ENCODE data around the gene TARP.

Gene TARP

DNA sequence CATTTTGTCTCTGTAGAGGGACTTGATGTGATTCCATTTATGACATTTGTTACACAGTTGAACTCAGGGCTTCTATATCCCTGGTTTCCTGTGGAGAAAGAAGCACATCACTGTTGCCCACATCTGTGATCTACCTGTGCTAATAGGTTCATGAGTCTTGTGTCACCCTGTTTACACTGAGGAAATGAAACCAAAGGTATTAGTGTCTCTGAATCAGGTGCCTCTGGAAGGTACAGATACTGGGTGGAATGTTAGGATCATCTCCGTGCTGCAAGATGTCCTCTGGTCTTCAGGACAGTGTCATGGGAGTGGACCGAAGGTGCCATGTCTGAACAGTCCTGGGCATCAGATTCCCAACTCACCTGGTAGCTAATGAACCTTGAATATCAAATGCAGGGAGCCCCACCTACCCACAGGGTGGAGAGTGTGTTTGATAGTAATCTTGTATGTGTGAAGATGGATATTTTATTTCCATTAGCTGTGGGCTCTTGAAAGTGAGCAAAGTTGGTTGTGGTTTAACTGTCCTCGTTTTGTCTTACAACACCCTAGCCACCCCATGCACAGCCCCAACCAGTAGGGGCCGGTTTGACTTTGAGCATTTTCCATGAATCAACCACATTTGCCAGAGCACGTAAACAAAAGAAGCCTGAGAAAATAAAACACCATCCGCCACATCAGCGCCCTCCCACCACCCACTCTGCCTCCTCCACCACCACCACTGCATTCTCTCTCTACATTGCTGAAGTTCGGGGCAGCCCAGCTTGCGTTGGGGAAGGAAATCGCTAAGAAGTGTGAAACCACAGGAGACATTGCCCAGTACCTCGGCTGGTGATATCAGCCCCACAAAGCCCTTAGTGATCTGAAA lies 40.7 kb downstream of the TARP start:
- in situ Hi-C loops (cut with MboI; ENCODE audit: low pct_unique_long_range_greater_than_20kb, low sequenced_read_pairs, unreplicated experiment) = no loop called here
- TF ChIP-seq, protein P1, sequence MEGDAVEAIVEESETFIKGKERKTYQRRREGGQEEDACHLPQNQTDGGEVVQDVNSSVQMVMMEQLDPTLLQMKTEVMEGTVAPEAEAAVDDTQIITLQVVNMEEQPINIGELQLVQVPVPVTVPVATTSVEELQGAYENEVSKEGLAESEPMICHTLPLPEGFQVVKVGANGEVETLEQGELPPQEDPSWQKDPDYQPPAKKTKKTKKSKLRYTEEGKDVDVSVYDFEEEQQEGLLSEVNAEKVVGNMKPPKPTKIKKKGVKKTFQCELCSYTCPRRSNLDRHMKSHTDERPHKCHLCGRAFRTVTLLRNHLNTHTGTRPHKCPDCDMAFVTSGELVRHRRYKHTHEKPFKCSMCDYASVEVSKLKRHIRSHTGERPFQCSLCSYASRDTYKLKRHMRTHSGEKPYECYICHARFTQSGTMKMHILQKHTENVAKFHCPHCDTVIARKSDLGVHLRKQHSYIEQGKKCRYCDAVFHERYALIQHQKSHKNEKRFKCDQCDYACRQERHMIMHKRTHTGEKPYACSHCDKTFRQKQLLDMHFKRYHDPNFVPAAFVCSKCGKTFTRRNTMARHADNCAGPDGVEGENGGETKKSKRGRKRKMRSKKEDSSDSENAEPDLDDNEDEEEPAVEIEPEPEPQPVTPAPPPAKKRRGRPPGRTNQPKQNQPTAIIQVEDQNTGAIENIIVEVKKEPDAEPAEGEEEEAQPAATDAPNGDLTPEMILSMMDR (IDR thresholded peaks at IDR 0.05; ENCODE audit: extremely low read depth, insufficient read depth, missing control alignments) = peak; percentile 35
- peak; percentile 39 for DNase-seq (ENCODE audit: low spot score)

DNA sequence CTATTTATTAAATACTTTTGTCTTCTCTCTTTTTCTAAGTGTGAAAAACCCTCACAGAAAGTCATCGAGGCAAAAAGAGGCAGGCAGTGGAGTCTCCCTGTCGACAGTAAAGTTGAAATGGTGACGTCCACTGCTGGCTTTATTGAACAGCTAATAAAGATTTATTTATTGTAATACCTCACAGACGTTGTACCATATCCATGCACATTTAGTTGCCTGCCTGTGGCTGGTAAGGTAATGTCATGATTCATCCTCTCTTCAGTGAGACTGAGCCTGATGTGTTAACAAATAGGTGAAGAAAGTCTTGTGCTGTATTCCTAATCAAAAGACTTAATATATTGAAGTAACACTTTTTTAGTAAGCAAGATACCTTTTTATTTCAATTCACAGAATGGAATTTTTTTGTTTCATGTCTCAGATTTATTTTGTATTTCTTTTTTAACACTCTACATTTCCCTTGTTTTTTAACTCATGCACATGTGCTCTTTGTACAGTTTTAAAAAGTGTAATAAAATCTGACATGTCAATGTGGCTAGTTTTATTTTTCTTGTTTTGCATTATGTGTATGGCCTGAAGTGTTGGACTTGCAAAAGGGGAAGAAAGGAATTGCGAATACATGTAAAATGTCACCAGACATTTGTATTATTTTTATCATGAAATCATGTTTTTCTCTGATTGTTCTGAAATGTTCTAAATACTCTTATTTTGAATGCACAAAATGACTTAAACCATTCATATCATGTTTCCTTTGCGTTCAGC lies 43.4 kb downstream of the TARP start:
- in situ Hi-C loops (cut with MboI; ENCODE audit: low pct_unique_long_range_greater_than_20kb, low sequenced_read_pairs, unreplicated experiment) = loop anchor here (10.0 kb wide), 2 partner anchors 95 to 325 kb away; no protein-coding TSS in a partner anchor
- TF ChIP-seq, protein P1 (IDR thresholded peaks at IDR 0.05; ENCODE audit: extremely low read depth, insufficient read depth, missing control alignments) = no peak

DNA sequence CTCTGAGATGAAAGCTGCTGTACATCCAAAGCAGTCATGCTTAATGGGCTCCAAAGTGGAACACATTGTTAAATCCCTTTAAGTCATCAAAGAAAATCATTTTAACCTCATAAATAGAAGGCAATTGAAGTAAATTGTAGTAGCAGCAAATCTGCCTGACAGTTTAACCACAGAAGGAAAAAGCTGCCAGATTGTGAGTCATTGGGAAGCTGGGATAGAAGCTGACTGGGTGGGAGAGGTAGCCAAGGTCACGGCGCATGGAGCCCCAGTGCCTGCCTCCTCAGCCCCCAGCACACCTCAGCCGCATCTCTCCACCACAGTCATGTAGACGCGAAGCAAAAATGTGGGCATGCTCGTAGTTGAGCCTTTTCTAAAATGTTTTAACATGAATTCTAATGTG lies 44.0 kb downstream of the TARP start:
- no peak for DNase-seq (ENCODE audit: low spot score)
- TF ChIP-seq, protein P1 (IDR thresholded peaks at IDR 0.05; ENCODE audit: extremely low read depth, insufficient read depth, missing control alignments) = no peak
- in situ Hi-C loops (cut with MboI; ENCODE audit: low pct_unique_long_range_greater_than_20kb, low sequenced_read_pairs, unreplicated experiment) = loop anchor here (10.0 kb wide), 2 partner anchors 95 to 325 kb away; no protein-coding TSS in a partner anchor

More for the DNA sequence above, 43.4 kb downstream of the TARP start:
- DNase-seq (ENCODE audit: low spot score) = no peak

DNA sequence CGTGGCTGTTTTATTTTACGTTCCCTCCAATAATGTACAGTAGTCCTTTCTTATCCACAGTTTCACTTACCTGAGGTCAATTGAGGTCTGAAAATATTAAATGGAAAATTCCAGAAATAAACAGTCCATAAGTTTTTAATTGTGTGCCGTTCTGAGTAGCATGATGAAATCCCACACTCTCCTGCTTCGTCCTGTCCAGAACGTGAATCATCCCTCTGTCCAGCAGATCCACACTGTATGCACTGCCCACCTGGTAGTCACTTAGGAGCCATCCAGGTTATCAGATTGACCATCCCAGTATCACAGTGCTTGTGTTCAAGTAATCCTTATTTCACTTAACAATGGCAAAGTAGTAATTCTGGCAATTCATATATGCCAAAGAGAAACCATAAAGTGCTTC lies 49.0 kb downstream of the TARP start:
- DNase-seq (ENCODE audit: low spot score) = no peak
- in situ Hi-C loops (cut with MboI; ENCODE audit: low pct_unique_long_range_greater_than_20kb, low sequenced_read_pairs, unreplicated experiment) = loop anchor here (5.0 to 10.0 kb wide), 3 partner anchors 100 to 320 kb away; no protein-coding TSS in a partner anchor
- TF ChIP-seq, protein P1 (IDR thresholded peaks at IDR 0.05; ENCODE audit: extremely low read depth, insufficient read depth, missing control alignments) = no peak

DNA sequence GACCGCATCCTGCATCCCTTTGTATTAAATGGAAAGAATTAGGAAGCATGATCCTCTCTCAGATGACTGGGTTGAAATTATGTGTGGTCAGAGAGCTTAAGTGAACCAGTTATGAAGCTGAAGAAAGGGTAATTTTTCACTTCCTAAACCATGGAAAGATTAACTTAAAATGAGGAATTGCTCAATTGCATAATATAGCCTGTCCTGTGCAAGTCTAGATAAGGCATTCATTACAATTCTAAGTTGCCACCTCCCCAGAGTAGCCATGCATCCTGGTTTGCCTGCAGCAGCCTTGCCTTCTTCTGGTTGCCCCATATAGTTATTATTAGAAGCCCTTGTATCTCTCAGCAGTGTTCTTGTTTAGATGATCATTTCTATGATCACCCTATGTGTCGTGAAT lies 50.1 kb downstream of the TARP start:
- in situ Hi-C loops (cut with MboI; ENCODE audit: low pct_unique_long_range_greater_than_20kb, low sequenced_read_pairs, unreplicated experiment) = loop anchor here (5.0 to 10.0 kb wide), 3 partner anchors 101 to 319 kb away; no protein-coding TSS in a partner anchor
- TF ChIP-seq, protein P1 (IDR thresholded peaks at IDR 0.05; ENCODE audit: extremely low read depth, insufficient read depth, missing control alignments) = no peak
- no peak for DNase-seq (ENCODE audit: low spot score)

DNA sequence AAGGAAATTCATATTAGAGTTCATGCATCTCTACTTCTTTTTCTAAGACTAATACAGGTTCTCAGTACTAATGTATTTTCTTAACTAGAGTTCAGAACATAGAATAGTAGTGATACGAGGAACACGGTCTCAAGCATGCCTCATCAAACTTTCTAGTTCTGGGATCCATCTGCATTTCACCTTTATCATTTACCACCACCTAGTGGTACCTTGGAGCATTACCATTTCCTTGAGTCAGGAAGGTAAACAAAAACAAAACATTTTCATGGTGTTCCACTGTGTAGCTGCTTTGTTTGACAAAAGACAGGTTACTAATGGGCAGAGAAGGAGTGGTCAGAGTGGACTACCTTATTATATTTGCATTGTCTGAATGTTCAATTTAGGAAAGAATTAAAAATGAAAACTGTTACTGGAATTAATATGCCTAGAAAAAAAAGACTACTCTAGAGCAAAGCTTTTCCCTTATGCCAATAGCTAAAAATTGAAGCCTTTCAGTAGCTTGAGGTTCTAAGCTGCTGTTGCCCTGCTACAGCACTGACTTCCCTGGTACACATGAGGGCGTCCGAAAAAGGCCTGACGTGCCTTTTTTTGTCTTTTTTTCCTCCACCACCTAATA lies 50.8 kb downstream of the TARP start:
- TF ChIP-seq, protein P1 (IDR thresholded peaks at IDR 0.05; ENCODE audit: extremely low read depth, insufficient read depth, missing control alignments) = peak; percentile 76
- peak; percentile 36 for DNase-seq (ENCODE audit: low spot score)
- in situ Hi-C loops (cut with MboI; ENCODE audit: low pct_unique_long_range_greater_than_20kb, low sequenced_read_pairs, unreplicated experiment) = loop anchor here (5.0 to 10.0 kb wide), 3 partner anchors 102 to 318 kb away; no protein-coding TSS in a partner anchor
